Parietal lobe (tissue), 1 donor: ENCODE measurements around the gene GTPBP2. TPM values are rescaled to one million over a fixed set of nuclear protein-coding genes. Genes with fewer than 3 reads are reported as not detected.

ENCODE experiments used
- total RNA-seq: library from RNA; depleted of rRNA; stranded (reverse); fragments of >200 nt; gene quantifications from one replicate; pipeline ENCODE4 v1.2.3, GENCODE V29; 2014

Gene GTPBP2, protein sequence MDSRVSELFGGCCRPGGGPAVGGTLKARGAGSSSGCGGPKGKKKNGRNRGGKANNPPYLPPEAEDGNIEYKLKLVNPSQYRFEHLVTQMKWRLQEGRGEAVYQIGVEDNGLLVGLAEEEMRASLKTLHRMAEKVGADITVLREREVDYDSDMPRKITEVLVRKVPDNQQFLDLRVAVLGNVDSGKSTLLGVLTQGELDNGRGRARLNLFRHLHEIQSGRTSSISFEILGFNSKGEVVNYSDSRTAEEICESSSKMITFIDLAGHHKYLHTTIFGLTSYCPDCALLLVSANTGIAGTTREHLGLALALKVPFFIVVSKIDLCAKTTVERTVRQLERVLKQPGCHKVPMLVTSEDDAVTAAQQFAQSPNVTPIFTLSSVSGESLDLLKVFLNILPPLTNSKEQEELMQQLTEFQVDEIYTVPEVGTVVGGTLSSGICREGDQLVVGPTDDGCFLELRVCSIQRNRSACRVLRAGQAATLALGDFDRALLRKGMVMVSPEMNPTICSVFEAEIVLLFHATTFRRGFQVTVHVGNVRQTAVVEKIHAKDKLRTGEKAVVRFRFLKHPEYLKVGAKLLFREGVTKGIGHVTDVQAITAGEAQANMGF
- total RNA-seq, result 65.7 TPM

GRCh38 chr6:43629104-43629504 lies at the start of gene GTPBP2:
Gene GTPBP2 (minus strand): TSS chr6:43629264. CDS start chr6:43629162, 102 bp downstream.

DNA sequence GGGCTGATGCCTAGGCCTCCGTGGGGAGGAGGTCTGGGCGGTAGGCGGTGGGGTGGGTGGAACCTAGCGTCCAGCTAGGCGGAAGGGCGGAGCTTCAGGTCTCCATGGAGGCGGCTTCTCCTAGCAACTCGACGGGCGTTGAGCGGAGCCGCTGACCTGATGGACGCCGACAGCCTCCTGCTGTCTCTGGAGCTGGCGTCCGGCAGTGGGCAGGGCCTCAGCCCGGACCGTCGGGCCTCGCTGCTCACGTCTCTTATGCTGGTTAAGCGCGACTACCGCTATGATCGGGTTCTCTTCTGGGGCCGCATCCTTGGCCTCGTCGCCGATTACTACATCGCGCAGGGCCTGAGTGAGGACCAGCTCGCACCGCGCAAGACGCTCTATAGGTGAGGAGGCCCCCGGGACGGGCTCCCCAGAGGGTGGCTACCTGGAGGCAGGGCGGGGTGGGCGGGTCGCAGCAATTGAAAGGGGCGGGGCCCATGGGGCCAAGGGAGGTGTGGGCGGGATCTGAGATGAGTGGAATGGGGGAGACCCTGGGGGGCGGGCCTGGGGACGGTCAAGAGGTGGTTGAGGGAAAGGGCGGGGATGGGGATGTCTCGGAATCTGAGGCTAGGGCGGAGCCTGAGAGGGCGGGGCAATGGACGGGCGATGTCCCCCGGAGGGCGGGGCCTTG lies 16.0 kb upstream of the GTPBP2 start, which contains the start of gene RSPH9:
TSS of gene RSPH9 (plus strand) at position 97 of the 673 bp plus-strand sequence. CDS start at position 160, 63 bp downstream.

GRCh38 chr6:43635387-43636307 lies 6.6 kb upstream of the GTPBP2 start, which contains the start of gene MAD2L1BP:
Gene MAD2L1BP (plus strand): TSS chr6:43635840. CDS start chr6:43635876, 36 bp downstream.

DNA sequence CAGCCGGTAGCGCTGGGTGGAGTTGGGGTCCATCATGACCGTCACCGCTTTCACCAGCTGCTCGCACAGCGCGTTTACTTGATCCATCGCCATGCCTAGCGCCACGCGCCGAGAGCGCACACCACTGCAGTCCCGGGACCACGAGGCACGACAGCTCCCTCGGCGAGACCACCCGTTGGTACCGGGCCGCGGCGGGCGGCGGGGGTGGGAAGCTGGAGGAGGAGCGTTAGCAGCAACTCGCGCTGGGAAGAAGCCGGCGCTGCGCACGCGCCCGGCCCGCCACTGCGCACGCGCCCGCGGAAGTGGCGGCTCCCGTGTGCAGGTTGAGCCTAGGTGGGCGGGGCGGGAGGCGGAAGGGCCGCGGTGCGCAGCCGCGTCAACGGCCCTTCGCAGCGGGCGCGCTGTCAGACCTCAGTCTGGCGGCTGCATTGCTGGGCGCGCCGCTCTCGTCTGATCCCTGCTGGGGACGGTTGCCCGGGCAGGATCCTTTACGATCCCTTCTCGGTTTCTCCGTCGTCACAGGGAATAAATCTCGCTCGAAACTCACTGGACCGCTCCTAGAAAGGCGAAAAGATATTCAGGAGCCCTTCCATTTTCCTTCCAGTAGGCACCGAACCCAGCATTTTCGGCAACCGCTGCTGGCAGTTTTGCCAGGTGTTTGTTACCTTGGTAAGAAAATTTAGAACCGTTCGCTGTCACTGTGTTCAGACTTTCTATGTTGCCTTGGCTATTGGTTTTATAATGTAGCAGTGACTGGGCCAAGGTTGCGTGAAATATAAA lies 53.1 kb downstream of the GTPBP2 start, which contains the start of the genes POLH and XPO5:
TSS of gene POLH (plus strand) at position 414 of the 780 bp plus-strand sequence. CDS start 6,135 bp downstream, outside the sequence.
TSS of gene XPO5 (minus strand) at position 267 of the 780 bp plus-strand sequence. CDS start at position 93, 174 bp downstream.

Other genes starting within 250 kb of the GTPBP2 start
- gene ABCC10, start 201.7 kb downstream of the GTPBP2 start, total RNA-seq, result 33.5 TPM
- gene DLK2, start 173.7 kb downstream of the GTPBP2 start, total RNA-seq, result 8.5 TPM
- 6.9 TPM for gene TJAP1, start 151.7 kb downstream of the GTPBP2 start, total RNA-seq
- 4.1 TPM for gene LRRC73, start 118.9 kb downstream of the GTPBP2 start, total RNA-seq
- 71.4 TPM for gene YIPF3, start 112.3 kb downstream of the GTPBP2 start, total RNA-seq
- 29.4 TPM for gene POLR1C, start 112.2 kb downstream of the GTPBP2 start, total RNA-seq
- 62.0 TPM for gene XPO5, start 53.2 kb downstream of the GTPBP2 start, total RNA-seq
- 17.8 TPM for gene POLH, start 53.1 kb downstream of the GTPBP2 start, total RNA-seq
- 20.7 TPM for gene MAD2L1BP, start 6.6 kb upstream of the GTPBP2 start, total RNA-seq
- 6.9 TPM for gene RSPH9, start 15.8 kb upstream of the GTPBP2 start, total RNA-seq
- gene MRPS18A, start 58.5 kb upstream of the GTPBP2 start, total RNA-seq, result 21.6 TPM
- 44.1 TPM for gene VEGFA, start 140.9 kb upstream of the GTPBP2 start, total RNA-seq